Osteoblast (primary cell): ENCODE measurements around the gene CLDN15. TPM values are rescaled to one million over a fixed set of nuclear protein-coding genes. Genes with fewer than 3 reads are reported as not detected.

Source experiments
- DNase-seq: peaks from one replicate; pipeline ENCODE4 v3.0.0; 2011; ENCODE audit warnings: low spot score, mixed read lengths; ENCODE audit not compliant: insufficient read length; ENCODE audit errors: missing footprints
- H2AFZ ChIP-seq: 2 replicates; pipeline ENCODE4 v1.6.0; 2011; ENCODE audit warnings: mild to moderate bottlenecking, low read length
- H3K27ac ChIP-seq: 2 replicates; pipeline ENCODE4 v1.5.1; 2011; ENCODE audit warnings: mild to moderate bottlenecking, low read depth, low read length, moderate library complexity
- H3K27me3 ChIP-seq: 2 replicates; pipeline ENCODE4 v1.6.0; 2012; ENCODE audit warnings: mild to moderate bottlenecking, control low read depth, inconsistent platforms, low read length, moderate library complexity; ENCODE audit not compliant: insufficient read depth
- H3K36me3 ChIP-seq: 2 replicates; pipeline ENCODE4 v1.5.1; 2011; ENCODE audit warnings: mild to moderate bottlenecking, low read length, control low read depth, moderate library complexity; ENCODE audit not compliant: insufficient read depth
- H3K4me1 ChIP-seq: 2 replicates; pipeline ENCODE4 v1.5.1; 2011; ENCODE audit warnings: mild to moderate bottlenecking, low read length, control low read depth, moderate library complexity; ENCODE audit not compliant: insufficient read depth
- H3K4me2 ChIP-seq: 2 replicates; pipeline ENCODE4 v1.6.0; 2011; ENCODE audit warnings: mild to moderate bottlenecking, low read length; ENCODE audit not compliant: insufficient read depth
- H3K4me3 ChIP-seq: fragments of 200-600 bp; sonication (generic); 3 replicates; pipeline ENCODE4 v1.5.1; 2012; ENCODE audit warnings: mild to moderate bottlenecking, low read length, inconsistent platforms; ENCODE audit not compliant: insufficient read depth
- H3K79me2 ChIP-seq: 2 replicates; pipeline ENCODE4 v1.6.0; 2012; ENCODE audit warnings: mild to moderate bottlenecking, low read length, control low read depth, inconsistent platforms; ENCODE audit not compliant: insufficient read depth
- H3K9me3 ChIP-seq: 2 replicates; pipeline ENCODE4 v1.5.1; 2011; ENCODE audit warnings: low read depth, low read length, control low read depth
- H4K20me1 ChIP-seq: 2 replicates; pipeline ENCODE4 v1.6.0; 2012; ENCODE audit warnings: mild to moderate bottlenecking, low read length, control low read depth; ENCODE audit not compliant: insufficient read depth
- CTCF ChIP-seq: IDR thresholded peaks from 2 replicates; pipeline ENCODE4 v1.5.1; 2011; ENCODE audit warnings: mild to moderate bottlenecking, low read depth, low read length, moderate library complexity; ENCODE audit errors: extremely low read depth
- total RNA-seq: library from RNA; depleted of rRNA; stranded (reverse); fragments of >200 nt; gene quantifications from 2 replicates; pipeline ENCODE4 v1.2.3, GENCODE V29; 2012

CLDN15 gene
- total RNA-seq, 1 donor = 3.3 TPM

- H3K36me3 ChIP-seq = no peaks in the 10 kb centered on the region
- TF ChIP-seq CTCF = no peak
- H3K4me2 ChIP-seq = no peak overlapping the region
- no peak overlapping the region for H3K27ac ChIP-seq
- no peaks in the 10 kb centered on the region for H3K9me3 ChIP-seq
- no peaks in the 10 kb centered on the region for H4K20me1 ChIP-seq
- no peaks in the 10 kb centered on the region for H3K79me2 ChIP-seq
- H2AFZ ChIP-seq = no peak overlapping the region
- peaks cover 36% of the 10 kb centered on the region for H3K27me3 ChIP-seq
- no peak overlapping the region for H3K4me3 ChIP-seq
- DNase-seq = peak; percentile 88
- H3K4me1 ChIP-seq = no peaks in the 10 kb centered on the region
These were observed 39.1 kb downstream of the CLDN15 start for GRCh38 chr7:101198476-101198875.

GRCh38 chr7:101197991-101198390 lies 39.6 kb downstream of the CLDN15 start:
- no peak overlapping the region for H2AFZ ChIP-seq
- no peak overlapping the region for H3K27ac ChIP-seq
- H3K4me1 ChIP-seq = no peaks in the 10 kb centered on the region
- no peak overlapping the region for H3K4me2 ChIP-seq
- no peak for TF ChIP-seq CTCF
- no peaks in the 10 kb centered on the region for H4K20me1 ChIP-seq
- no peaks in the 10 kb centered on the region for H3K36me3 ChIP-seq
- DNase-seq = peak; percentile 35
- peaks cover 31% of the 10 kb centered on the region for H3K27me3 ChIP-seq
- no peaks in the 10 kb centered on the region for H3K79me2 ChIP-seq
- H3K9me3 ChIP-seq = no peaks in the 10 kb centered on the region
- no peak overlapping the region for H3K4me3 ChIP-seq

GRCh38 chr7:101195884-101196283 lies 41.7 kb downstream of the CLDN15 start:
- TF ChIP-seq CTCF = no peak
- Histone ChIP-seq H3K27me3 (peaks cover 13% of the 10 kb centered on the region), H3K4me2 (no peak overlapping the region), H2AFZ (no peak overlapping the region), H3K79me2 (no peaks in the 10 kb centered on the region), H3K9me3 (no peaks in the 10 kb centered on the region), H3K4me1 (no peaks in the 10 kb centered on the region), H4K20me1 (no peaks in the 10 kb centered on the region), H3K27ac (no peak overlapping the region), H3K4me3 (no peak overlapping the region), H3K36me3 (no peaks in the 10 kb centered on the region)
- DNase-seq = peak; percentile 51

- Histone ChIP-seq H3K4me2 (no peak overlapping the region), H2AFZ (no peak overlapping the region), H3K36me3 (no peaks in the 10 kb centered on the region), H3K79me2 (no peaks in the 10 kb centered on the region), H3K27me3 (peaks cover 4% of the 10 kb centered on the region), H4K20me1 (no peaks in the 10 kb centered on the region), H3K27ac (no peak overlapping the region), H3K4me3 (no peak overlapping the region), H3K9me3 (no peaks in the 10 kb centered on the region), H3K4me1 (peaks cover 4% of the 10 kb centered on the region)
- no peak for TF ChIP-seq CTCF
- no peak for DNase-seq
These were observed 48.5 kb downstream of the CLDN15 start for GRCh38 chr7:101189109-101189508.
